ENCODE results near the gene PPP6R2.

PPP6R2 gene

GRCh38 chr22:50416996-50417395 lies 73.9 kb downstream of the PPP6R2 start:
- TF ChIP-seq CTCF (IDR thresholded peaks at IDR 0.05; ENCODE audit: low read depth, low read length): no peak
- Histone ChIP-seq H3K9me3 (ENCODE audit: severe bottlenecking) (no peaks in the 10 kb centered on the region), H3K27me3 (ENCODE audit: insufficient read depth, low read depth, severe bottlenecking) (no peaks in the 10 kb centered on the region), H3K27ac (no peak overlapping the region), H3K4me3 (ENCODE audit: low read depth, low read length) (no peak overlapping the region), H3K36me3 (peaks cover 71% of the 10 kb centered on the region)
- no peak for DNase-seq

GRCh38 chr22:50417411-50418210 lies 74.5 kb downstream of the PPP6R2 start:
- H3K9me3 ChIP-seq (ENCODE audit: severe bottlenecking): no peaks in the 10 kb centered on the region
- TF ChIP-seq CTCF (IDR thresholded peaks at IDR 0.05; ENCODE audit: low read depth, low read length): no peak
- no peaks in the 10 kb centered on the region for H3K27me3 ChIP-seq (ENCODE audit: insufficient read depth, low read depth, severe bottlenecking)
- H3K36me3 ChIP-seq: peaks cover 77% of the 10 kb centered on the region
- H3K27ac ChIP-seq: no peak overlapping the region
- H3K4me3 ChIP-seq (ENCODE audit: low read depth, low read length): no peak overlapping the region
- DNase-seq: no peak

- peaks cover 85% of the 10 kb centered on the region for H3K36me3 ChIP-seq
- no peak for TF ChIP-seq CTCF (IDR thresholded peaks at IDR 0.05; ENCODE audit: low read depth, low read length)
- no peaks in the 10 kb centered on the region for H3K27me3 ChIP-seq (ENCODE audit: insufficient read depth, low read depth, severe bottlenecking)
- H3K9me3 ChIP-seq (ENCODE audit: severe bottlenecking): no peaks in the 10 kb centered on the region
- no peak for DNase-seq
- H3K4me3 ChIP-seq (ENCODE audit: low read depth, low read length): no peak overlapping the region
- no peak overlapping the region for H3K27ac ChIP-seq
These were observed 75.5 kb downstream of the PPP6R2 start for GRCh38 chr22:50418624-50419023.

GRCh38 chr22:50419116-50419515 lies 76.0 kb downstream of the PPP6R2 start:
- H3K36me3 ChIP-seq: peaks cover 84% of the 10 kb centered on the region

GRCh38 chr22:50420015-50420414 lies 76.9 kb downstream of the PPP6R2 start:
- no peak for DNase-seq
- TF ChIP-seq CTCF (IDR thresholded peaks at IDR 0.05; ENCODE audit: low read depth, low read length): no peak
- no peak overlapping the region for H3K4me3 ChIP-seq (ENCODE audit: low read depth, low read length)
- H3K27ac ChIP-seq: no peak overlapping the region
- H3K36me3 ChIP-seq: peaks cover 79% of the 10 kb centered on the region
- H3K9me3 ChIP-seq (ENCODE audit: severe bottlenecking): no peaks in the 10 kb centered on the region
- no peaks in the 10 kb centered on the region for H3K27me3 ChIP-seq (ENCODE audit: insufficient read depth, low read depth, severe bottlenecking)

More at GRCh38 chr22:50419116-50419515, 76.0 kb downstream of the PPP6R2 start:
- no peaks in the 10 kb centered on the region for H3K9me3 ChIP-seq (ENCODE audit: severe bottlenecking)
- no peak overlapping the region for H3K27ac ChIP-seq
- no peak overlapping the region for H3K4me3 ChIP-seq (ENCODE audit: low read depth, low read length)
- no peak for DNase-seq
- no peaks in the 10 kb centered on the region for H3K27me3 ChIP-seq (ENCODE audit: insufficient read depth, low read depth, severe bottlenecking)
- TF ChIP-seq CTCF (IDR thresholded peaks at IDR 0.05; ENCODE audit: low read depth, low read length): no peak

- DNase-seq: no peak
- Histone ChIP-seq H3K27ac (no peak overlapping the region), H3K9me3 (ENCODE audit: severe bottlenecking) (no peaks in the 10 kb centered on the region), H3K36me3 (peaks cover 79% of the 10 kb centered on the region), H3K4me3 (ENCODE audit: low read depth, low read length) (no peak overlapping the region), H3K27me3 (ENCODE audit: insufficient read depth, low read depth, severe bottlenecking) (no peaks in the 10 kb centered on the region)
- TF ChIP-seq CTCF (IDR thresholded peaks at IDR 0.05; ENCODE audit: low read depth, low read length): no peak
These were observed 77.5 kb downstream of the PPP6R2 start for GRCh38 chr22:50420581-50420980.

Data from WERI-Rb-1 (cell line).